ENCODE data around the gene MAD1L1.

- TF ChIP-seq ZNF248 (tag by site-specific recombination; IDR thresholded peaks at IDR 0.05) (no peak), ZEB2 (tag by site-specific recombination; IDR thresholded peaks at IDR 0.05) (no peak), ZBTB11 (tag by site-specific recombination; conservative IDR thresholded peaks at IDR 0.05; ENCODE audit: low read depth) (no peak), CTCF (tag by site-specific recombination; IDR thresholded peaks at IDR 0.05) (no peak), ZNF274 (IDR thresholded peaks at IDR 0.05; ENCODE audit: low read length) (no peak), ZNF274 (tag by site-specific recombination; IDR thresholded peaks at IDR 0.05; ENCODE audit: borderline replicate concordance) (no peak)
Measured at GRCh38 chr7:2126621-2127020, 106.1 kb downstream of the MAD1L1 start.

All from HEK293 (cell line).